Inflammatory macrophage treated with lipopolysaccharide for 4 hours (primary cell): ENCODE data around the gene PPARA.

Experiments
- DNase-seq: peaks from one replicate; pipeline ENCODE4 v3.0.0-alpha.2; 2020

PPARA gene

GRCh38 chr22:46224044-46224897 lies 73.9 kb downstream of the PPARA start:
- no peak for DNase-seq

- no peak for DNase-seq
Observed at GRCh38 chr22:46224898-46225290, 74.6 kb downstream of the PPARA start.

- DNase-seq, result no peak
Observed at GRCh38 chr22:46225631-46226030, 75.3 kb downstream of the PPARA start.

GRCh38 chr22:46226577-46226976 lies 76.3 kb downstream of the PPARA start:
- no peak for DNase-seq

- DNase-seq, result no peak
Observed at GRCh38 chr22:46229701-46230100, 79.4 kb downstream of the PPARA start.

GRCh38 chr22:46230262-46230901 lies 80.1 kb downstream of the PPARA start:
- DNase-seq, result no peak

- peak; percentile 75 for DNase-seq
Observed at GRCh38 chr22:46233231-46233630, 82.9 kb downstream of the PPARA start.

GRCh38 chr22:46234969-46235368 lies 84.6 kb downstream of the PPARA start:
- DNase-seq, result no peak

- DNase-seq, result no peak
Observed at GRCh38 chr22:46237453-46238124, 87.3 kb downstream of the PPARA start.

GRCh38 chr22:46238541-46238940 lies 88.2 kb downstream of the PPARA start:
- DNase-seq, result no peak

- no peak for DNase-seq
Observed at GRCh38 chr22:46239261-46240048, 89.1 kb downstream of the PPARA start.

GRCh38 chr22:46240073-46240472 lies 89.7 kb downstream of the PPARA start:
- DNase-seq, result no peak

- DNase-seq, result peak; percentile 18
Observed at GRCh38 chr22:46240506-46240905, 90.2 kb downstream of the PPARA start.

- DNase-seq, result no peak
Observed at GRCh38 chr22:46240907-46241306, 90.6 kb downstream of the PPARA start.

- DNase-seq, result no peak
Observed at GRCh38 chr22:46241396-46242007, 91.2 kb downstream of the PPARA start.

- DNase-seq, result peak; percentile 27
Observed at GRCh38 chr22:46242076-46242475, 91.8 kb downstream of the PPARA start.

GRCh38 chr22:46244771-46245170 lies 94.4 kb downstream of the PPARA start:
- no peak for DNase-seq

GRCh38 chr22:46245511-46245910 lies 95.2 kb downstream of the PPARA start:
- DNase-seq, result no peak

GRCh38 chr22:46246178-46246577 lies 95.9 kb downstream of the PPARA start:
- no peak for DNase-seq

- no peak for DNase-seq
Observed at GRCh38 chr22:46247443-46247975, 97.2 kb downstream of the PPARA start.

GRCh38 chr22:46250035-46250782 lies 99.9 kb downstream of the PPARA start, which contains the start of gene CDPF1:
TSS of gene CDPF1 (minus strand) at chr22:46250293. CDS start at chr22:46248284, 2,009 bp downstream.
- DNase-seq, result peak; percentile 93
